Adipocyte (in vitro differentiated cells): ENCODE measurements around the gene SERPINB11.

ENCODE experiments used
- DNase-seq: peaks from one replicate; pipeline ENCODE4 v3.0.0-alpha.2; 2015; ENCODE audit warnings: low read depth
- H3K27me3 ChIP-seq: replicated peaks from 2 replicates; pipeline ENCODE4 v1.7.0; 2013; ENCODE audit warnings: mild to moderate bottlenecking, low read length, moderate library complexity; ENCODE audit not compliant: control insufficient read depth, insufficient read depth
- H3K36me3 ChIP-seq: 2 replicates; pipeline ENCODE4 v1.7.0; 2013; ENCODE audit warnings: low read length, mild to moderate bottlenecking, moderate library complexity; ENCODE audit not compliant: control insufficient read depth, insufficient read depth, severe bottlenecking
- H3K4me1 ChIP-seq: 2 replicates; pipeline ENCODE4 v1.7.0; 2013; ENCODE audit warnings: mild to moderate bottlenecking, low read length, moderate library complexity; ENCODE audit not compliant: control insufficient read depth, insufficient read depth
- H3K4me3 ChIP-seq: 2 replicates; pipeline ENCODE4 v1.7.0; 2013; ENCODE audit warnings: mild to moderate bottlenecking, low read length, moderate library complexity
- H3K9ac ChIP-seq: 2 replicates; pipeline ENCODE4 v1.7.0; 2013; ENCODE audit warnings: mild to moderate bottlenecking, low read length, moderate library complexity
- H3K9me3 ChIP-seq: 2 replicates; pipeline ENCODE4 v1.7.0; 2013; ENCODE audit warnings: mild to moderate bottlenecking, low read length, moderate library complexity; ENCODE audit not compliant: control insufficient read depth

SERPINB11 gene

DNA sequence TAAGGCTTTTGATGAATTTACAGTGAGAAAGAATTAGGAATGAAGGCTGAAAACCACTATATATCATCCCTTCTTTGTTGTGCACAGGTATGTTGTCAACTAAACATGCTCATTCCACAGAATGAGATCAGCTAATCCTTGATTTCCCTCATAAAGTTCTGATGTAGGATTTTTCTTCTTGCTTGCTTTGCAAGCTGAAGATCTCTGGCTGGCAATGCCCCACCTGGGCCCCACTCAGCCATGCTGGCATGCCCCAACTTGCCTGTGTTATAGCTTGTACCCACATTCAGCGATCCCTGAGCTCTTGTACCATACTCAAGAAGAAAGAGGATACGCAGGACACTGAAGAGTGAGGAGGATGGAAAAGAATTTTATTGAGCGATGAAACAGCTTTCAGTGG is 18.0 kb upstream of the SERPINB11 start:
- H3K27me3 ChIP-seq, result no peaks in the 10 kb centered on the region
- DNase-seq, result no peak
- peaks cover 18% of the 10 kb centered on the region for H3K4me1 ChIP-seq
- H3K9me3 ChIP-seq, result no peaks in the 10 kb centered on the region
- H3K4me3 ChIP-seq, result no peak overlapping the region
- H3K36me3 ChIP-seq, result no peaks in the 10 kb centered on the region
- H3K9ac ChIP-seq, result no peak overlapping the region

DNA sequence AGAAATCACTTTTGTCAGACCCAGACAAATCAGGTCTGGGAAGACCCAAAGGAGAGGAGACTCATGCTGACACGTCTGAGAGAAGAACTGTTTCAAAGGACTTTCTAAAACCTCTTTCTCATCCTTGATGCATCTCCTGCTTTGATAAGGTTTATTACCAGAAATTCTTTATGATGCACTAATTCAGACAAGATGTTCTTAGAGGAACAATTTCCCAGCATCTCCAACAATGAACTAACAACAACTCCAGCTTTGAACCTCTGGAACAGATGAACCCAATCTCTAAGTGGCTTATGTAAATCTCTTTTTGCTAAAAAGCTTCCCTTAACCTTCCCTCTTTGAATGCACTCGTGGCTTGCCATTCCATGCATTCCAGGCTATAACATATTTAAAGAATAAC is 15.9 kb upstream of the SERPINB11 start:
- Histone ChIP-seq H3K9ac (no peak overlapping the region), H3K27me3 (no peaks in the 10 kb centered on the region), H3K4me3 (no peak overlapping the region), H3K9me3 (peaks cover 18% of the 10 kb centered on the region), H3K4me1 (peaks cover 13% of the 10 kb centered on the region), H3K36me3 (no peaks in the 10 kb centered on the region)
- peak; percentile 34 for DNase-seq

DNA sequence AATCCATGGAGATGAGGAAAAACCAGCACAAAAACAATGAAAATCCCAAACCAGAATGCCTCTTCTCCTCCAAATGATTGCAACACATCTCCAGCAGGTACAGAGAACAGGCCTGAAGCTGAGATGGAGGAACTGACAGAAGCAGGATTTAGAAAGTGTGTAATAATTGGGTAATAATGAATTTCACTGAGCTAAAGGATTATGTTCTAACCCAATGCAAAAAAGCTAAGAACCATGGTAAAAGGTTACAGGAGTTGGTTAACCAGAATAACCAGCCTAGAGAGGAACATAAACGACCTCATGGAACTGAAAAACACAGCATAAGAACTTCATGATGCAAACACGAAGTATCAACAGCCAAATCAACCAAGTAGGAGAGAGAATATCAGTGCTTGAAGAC is 13.7 kb upstream of the SERPINB11 start:
- peaks cover 28% of the 10 kb centered on the region for H3K9me3 ChIP-seq
- DNase-seq, result no peak
- no peaks in the 10 kb centered on the region for H3K27me3 ChIP-seq
- no peaks in the 10 kb centered on the region for H3K36me3 ChIP-seq
- no peak overlapping the region for H3K4me3 ChIP-seq
- H3K4me1 ChIP-seq, result no peaks in the 10 kb centered on the region
- H3K9ac ChIP-seq, result no peak overlapping the region

DNA sequence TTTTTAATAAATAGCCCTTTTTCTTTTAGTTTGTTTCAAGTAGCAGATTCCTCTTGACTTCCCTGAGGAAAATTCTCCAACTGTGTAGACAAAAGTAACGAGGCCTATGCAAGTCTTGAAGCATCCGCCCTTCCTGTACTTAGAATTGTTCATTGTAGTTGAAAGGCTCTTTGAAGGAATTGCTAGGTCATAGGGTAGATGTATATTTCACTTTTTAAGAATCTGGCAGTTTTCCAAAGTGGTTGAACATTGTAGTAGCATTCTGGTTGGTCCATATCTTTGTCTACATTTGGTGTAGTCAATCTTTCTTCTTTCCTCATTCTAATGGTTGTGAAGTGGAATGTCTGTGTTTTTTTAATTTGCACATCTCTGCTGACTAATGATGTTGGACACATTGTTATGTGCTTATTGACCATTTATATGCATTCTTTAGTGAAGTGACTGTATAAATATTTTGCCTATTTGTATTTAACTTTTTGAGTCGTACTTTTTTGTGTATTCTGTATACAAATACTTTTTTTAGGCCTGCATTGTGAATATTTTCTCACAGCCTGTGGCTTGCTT is 5.6 kb upstream of the SERPINB11 start:
- no peaks in the 10 kb centered on the region for H3K36me3 ChIP-seq
- peaks cover 10% of the 10 kb centered on the region for H3K9me3 ChIP-seq
- peak; percentile 9 for DNase-seq
- H3K9ac ChIP-seq, result no peak overlapping the region
- H3K4me1 ChIP-seq, result no peaks in the 10 kb centered on the region
- H3K4me3 ChIP-seq, result no peak overlapping the region
- H3K27me3 ChIP-seq, result peaks cover 5% of the 10 kb centered on the region

DNA sequence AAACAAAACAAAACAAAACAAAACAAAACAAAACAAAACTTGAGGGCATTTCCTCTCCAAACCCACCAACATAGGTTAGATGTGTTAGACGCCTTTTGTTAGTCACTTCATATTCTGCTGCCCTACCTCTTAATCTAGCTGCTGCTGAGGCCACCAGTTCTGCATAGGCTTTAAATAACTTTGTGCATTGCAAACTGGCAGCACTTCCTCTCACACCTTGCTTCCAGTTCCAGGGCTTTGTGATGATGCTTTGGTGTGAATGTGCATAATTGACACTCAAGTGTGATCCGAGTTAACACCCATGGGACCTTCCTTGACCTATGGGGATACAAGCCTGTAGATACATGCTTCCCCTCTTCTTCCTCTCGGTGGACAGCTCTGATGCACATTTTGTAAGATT is 2.3 kb upstream of the SERPINB11 start:
- DNase-seq, result no peak
- no peak overlapping the region for H3K4me3 ChIP-seq
- H3K9ac ChIP-seq, result no peak overlapping the region
- peaks cover 5% of the 10 kb centered on the region for H3K27me3 ChIP-seq
- peaks cover 4% of the 10 kb centered on the region for H3K4me1 ChIP-seq
- H3K36me3 ChIP-seq, result no peaks in the 10 kb centered on the region
- H3K9me3 ChIP-seq, result no peaks in the 10 kb centered on the region

DNA sequence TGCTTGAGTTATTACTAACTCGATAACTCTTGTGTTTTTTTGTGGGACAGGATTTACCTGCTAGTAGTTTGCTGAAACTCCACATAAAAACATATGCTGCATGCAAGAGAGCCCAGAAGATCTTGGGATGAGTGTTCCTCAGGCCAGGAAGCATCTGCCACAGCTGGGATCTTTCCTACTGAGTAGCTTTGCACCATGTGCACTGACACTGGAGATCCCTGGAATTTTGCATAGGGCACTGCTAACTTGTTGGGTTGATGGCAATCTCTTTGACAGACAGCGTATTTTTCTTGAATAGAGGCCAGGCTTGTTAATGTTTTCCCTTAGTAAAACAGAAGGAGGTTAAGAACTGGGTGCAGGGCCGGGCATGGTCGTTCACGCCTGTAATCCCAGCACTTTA is 808 bp upstream of the SERPINB11 start:
- no peaks in the 10 kb centered on the region for H3K36me3 ChIP-seq
- peaks cover 8% of the 10 kb centered on the region for H3K4me1 ChIP-seq
- H3K4me3 ChIP-seq, result no peak overlapping the region
- DNase-seq, result no peak
- H3K9me3 ChIP-seq, result no peaks in the 10 kb centered on the region
- H3K27me3 ChIP-seq, result peaks cover 5% of the 10 kb centered on the region
- no peak overlapping the region for H3K9ac ChIP-seq

DNA sequence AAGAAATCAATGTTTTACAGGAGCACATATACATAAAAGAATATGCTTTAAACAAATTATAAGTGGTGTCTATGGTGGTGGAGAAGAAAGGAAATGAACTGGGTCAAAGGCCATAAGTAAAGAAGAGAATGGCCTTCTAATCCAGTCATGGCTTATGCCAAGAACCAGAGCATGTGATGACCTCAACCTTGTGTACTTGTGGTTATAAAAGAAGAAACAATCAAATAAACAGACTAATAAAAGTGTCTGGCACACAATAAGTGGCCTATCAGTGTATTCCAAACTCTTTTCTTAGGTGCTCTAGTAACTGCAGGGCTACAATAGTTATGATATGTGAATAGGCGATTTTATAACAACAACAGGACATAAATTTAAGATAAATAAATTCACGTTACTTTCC is 2.6 kb downstream of the SERPINB11 start:
- H3K4me1 ChIP-seq, result peaks cover 8% of the 10 kb centered on the region
- peaks cover 5% of the 10 kb centered on the region for H3K27me3 ChIP-seq
- H3K4me3 ChIP-seq, result no peak overlapping the region
- H3K36me3 ChIP-seq, result no peaks in the 10 kb centered on the region
- H3K9ac ChIP-seq, result no peak overlapping the region
- H3K9me3 ChIP-seq, result no peaks in the 10 kb centered on the region
- DNase-seq, result no peak

DNA sequence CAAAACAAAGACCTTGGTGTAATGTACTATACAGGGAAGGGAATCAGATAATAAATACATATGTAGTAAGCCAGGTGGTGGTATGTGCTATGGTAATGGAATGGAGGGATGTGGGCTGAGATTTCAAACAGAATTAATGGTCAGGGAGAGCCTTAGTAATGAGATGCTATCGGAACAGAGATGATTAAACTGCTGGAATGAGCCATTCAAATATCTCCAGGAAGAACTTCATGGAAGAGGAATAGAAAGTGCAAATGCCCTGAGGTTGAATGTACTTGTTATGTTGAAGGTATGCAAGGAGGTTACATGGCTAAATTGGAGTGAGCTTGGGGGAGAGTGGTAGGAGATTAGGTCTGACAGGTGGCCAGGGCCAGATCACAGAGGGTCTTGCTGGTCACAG is 5.1 kb downstream of the SERPINB11 start:
- DNase-seq, result no peak
- H3K4me1 ChIP-seq, result peaks cover 8% of the 10 kb centered on the region
- no peak overlapping the region for H3K9ac ChIP-seq
- H3K36me3 ChIP-seq, result no peaks in the 10 kb centered on the region
- H3K4me3 ChIP-seq, result no peak overlapping the region
- H3K9me3 ChIP-seq, result peaks cover 5% of the 10 kb centered on the region
- no peaks in the 10 kb centered on the region for H3K27me3 ChIP-seq

DNA sequence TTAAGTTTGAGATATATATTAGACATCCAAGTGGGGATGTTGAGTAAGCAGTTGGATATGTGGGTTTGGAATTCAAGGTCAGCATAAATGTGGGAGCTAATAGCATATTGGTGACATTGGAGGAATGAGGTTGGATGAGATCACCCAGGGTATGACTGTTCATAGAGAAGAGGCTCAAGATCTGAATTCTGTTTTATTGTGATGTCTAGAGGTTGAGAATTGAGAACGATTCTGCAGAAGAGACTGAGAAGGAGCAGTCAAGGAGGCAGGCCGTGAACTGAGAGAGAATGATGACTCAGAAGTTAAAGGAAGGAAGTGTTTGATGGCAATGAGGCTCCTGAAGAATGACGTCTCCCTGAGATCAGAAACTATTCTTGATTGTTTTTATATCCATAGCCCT is 5.9 kb downstream of the SERPINB11 start:
- H3K36me3 ChIP-seq, result no peaks in the 10 kb centered on the region
- DNase-seq, result peak; percentile 40
- H3K9me3 ChIP-seq, result peaks cover 14% of the 10 kb centered on the region
- H3K9ac ChIP-seq, result no peak overlapping the region
- no peak overlapping the region for H3K4me3 ChIP-seq
- no peaks in the 10 kb centered on the region for H3K27me3 ChIP-seq
- H3K4me1 ChIP-seq, result peaks cover 8% of the 10 kb centered on the region

DNA sequence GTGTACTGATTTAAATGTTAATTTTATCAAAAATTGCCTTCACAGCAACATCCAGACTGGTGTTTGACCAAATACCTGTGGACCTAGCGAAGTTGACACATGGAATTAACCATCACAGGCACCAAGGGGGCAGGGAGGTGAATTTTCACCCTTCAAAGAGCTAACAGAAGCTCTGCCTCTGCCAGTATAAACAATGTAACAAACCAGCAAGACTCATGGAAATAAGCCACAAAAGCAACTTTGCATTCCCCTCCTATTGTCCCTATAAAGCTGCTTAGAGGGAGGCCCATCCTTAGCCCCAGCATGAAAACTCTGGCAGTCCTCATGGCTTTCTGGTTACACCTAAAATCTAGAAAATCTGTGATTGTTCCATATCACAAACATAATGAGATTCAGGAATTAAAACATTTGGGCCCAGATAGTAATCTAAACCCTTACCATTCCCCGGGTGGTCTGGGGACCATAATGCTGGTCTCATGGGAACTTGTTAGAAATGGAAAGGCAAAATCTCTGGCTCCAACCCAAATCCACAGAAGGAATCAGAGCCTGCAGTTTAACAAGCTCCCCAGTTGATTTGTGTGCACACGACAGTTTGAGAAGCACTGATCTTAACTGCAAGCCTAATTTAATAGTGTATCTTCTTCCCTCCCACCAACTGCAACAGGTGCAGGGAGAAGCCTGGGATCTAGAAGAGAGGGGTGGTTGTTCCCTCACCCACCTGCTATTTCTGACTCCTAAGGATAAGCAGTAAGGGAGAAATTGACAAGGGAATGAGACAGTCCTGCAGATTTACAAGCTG is 23.1 kb downstream of the SERPINB11 start:
- H3K9me3 ChIP-seq, result no peaks in the 10 kb centered on the region
- H3K27me3 ChIP-seq, result no peaks in the 10 kb centered on the region
- no peak overlapping the region for H3K4me3 ChIP-seq
- no peaks in the 10 kb centered on the region for H3K4me1 ChIP-seq
- no peaks in the 10 kb centered on the region for H3K36me3 ChIP-seq
- DNase-seq, result no peak
- no peak overlapping the region for H3K9ac ChIP-seq

DNA sequence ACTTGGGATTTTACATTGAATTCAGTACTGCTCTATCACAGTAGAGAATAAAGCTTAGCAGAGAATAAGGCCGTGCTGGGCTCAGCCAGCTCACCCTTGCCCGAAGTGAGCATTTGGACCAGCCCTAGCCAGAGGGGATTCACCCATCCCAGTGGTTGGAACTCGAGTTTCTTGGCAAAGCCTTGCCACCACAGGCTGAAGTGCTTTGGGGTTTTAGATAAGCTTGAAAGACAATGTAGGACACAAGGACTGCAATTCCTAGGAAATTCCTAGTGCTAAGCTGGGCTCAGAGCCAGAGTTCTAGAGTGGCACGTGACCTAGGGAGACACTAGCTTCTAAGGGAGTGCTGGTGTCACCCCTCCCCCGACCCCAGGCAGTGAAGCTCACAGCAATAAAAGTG is 28.0 kb downstream of the SERPINB11 start:
- Histone ChIP-seq H3K9me3 (no peaks in the 10 kb centered on the region), H3K4me3 (no peak overlapping the region), H3K9ac (no peak overlapping the region), H3K27me3 (no peaks in the 10 kb centered on the region), H3K4me1 (no peaks in the 10 kb centered on the region), H3K36me3 (no peaks in the 10 kb centered on the region)
- no peak for DNase-seq

DNA sequence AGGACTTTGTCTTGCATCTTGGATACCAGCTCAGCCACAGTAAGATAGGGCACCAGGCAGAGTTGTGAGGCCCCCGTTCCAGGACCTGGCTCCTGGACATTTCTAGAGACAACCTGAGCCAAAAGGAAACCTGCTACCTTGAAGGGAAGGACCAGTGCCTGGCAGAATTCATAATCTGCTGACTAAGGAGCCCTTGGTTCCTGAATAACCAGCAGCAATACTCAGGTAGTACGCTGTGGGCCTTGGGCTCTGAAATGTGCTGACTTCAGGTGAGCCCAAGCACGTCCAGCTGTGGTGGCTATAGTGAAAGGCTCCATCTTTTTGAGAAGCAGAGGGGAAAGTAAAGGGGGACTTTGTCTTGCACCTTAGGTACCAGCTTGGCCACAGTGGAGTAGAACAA is 28.5 kb downstream of the SERPINB11 start:
- no peak for DNase-seq
- H3K4me3 ChIP-seq, result no peak overlapping the region
- no peaks in the 10 kb centered on the region for H3K27me3 ChIP-seq
- no peaks in the 10 kb centered on the region for H3K36me3 ChIP-seq
- no peak overlapping the region for H3K9ac ChIP-seq
- H3K9me3 ChIP-seq, result no peaks in the 10 kb centered on the region
- H3K4me1 ChIP-seq, result no peaks in the 10 kb centered on the region
